GM04504 (cell line): ENCODE data around the gene CIZ1.

Source experiments
- DNase-seq: peaks from one replicate; pipeline ENCODE4 v3.0.0-alpha.2; 2012; ENCODE audit warnings: low read depth

The CIZ1 gene

DNA sequence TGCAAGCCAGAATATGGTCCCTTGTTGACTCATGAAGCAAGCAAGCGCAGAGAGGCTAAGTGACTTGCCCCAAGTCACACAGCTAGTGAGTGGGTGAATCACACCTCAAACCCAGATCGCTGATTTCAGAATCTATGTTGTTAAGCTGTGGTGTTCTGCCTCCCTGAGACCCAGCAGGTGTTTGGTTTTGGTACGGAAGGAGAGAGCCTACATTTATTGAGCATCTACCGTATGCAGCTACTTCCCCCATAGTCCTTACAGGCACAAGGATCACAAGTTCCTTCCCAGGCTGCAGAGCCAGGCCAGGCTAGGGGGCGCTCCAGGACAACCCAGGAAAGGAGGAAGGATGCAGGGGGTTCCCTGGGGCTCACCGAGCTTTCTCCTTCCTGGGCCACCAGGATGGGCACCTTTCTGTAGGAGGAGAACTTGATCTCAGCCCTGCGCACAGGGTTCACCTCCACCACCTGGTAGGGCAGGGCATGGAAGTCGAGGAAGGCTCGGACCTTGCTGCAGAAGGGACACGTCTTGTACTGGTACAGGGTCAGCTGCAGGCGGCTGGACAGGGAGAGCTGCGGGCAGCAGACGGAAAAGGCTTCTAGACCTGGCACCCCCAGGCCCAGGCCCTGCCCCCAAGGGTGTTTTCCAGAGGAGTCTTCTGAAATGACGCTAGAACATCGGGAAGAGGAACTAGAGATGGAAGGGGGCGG, 66.3 kb downstream of the CIZ1 start:
- DNase-seq: no peak

DNA sequence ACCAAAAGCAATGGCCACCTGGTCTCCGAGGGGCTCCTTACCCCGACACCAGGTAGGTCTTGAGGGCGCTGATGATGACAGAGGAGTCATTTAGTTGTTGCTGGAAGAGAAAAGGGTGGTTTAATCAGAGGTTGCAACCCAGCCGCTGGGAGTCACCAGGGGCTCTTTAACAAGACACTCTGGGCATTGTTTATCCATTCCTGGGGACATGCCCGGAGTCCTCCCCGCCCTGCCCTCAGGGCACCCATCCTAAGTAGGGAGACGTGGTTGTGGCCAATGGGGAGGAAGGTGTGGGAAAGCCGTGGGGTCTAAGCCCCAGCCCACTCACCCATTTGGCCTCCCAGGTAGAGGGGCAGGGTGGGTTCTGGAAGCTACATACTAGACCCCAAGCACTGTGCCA, 66.9 kb downstream of the CIZ1 start:
- no peak for DNase-seq

- no peak for DNase-seq
These were observed 67.8 kb downstream of the CIZ1 start for GRCh38 chr9:128123451-128124080.

- no peak for DNase-seq
These were observed 68.6 kb downstream of the CIZ1 start for GRCh38 chr9:128122809-128123175.

DNA sequence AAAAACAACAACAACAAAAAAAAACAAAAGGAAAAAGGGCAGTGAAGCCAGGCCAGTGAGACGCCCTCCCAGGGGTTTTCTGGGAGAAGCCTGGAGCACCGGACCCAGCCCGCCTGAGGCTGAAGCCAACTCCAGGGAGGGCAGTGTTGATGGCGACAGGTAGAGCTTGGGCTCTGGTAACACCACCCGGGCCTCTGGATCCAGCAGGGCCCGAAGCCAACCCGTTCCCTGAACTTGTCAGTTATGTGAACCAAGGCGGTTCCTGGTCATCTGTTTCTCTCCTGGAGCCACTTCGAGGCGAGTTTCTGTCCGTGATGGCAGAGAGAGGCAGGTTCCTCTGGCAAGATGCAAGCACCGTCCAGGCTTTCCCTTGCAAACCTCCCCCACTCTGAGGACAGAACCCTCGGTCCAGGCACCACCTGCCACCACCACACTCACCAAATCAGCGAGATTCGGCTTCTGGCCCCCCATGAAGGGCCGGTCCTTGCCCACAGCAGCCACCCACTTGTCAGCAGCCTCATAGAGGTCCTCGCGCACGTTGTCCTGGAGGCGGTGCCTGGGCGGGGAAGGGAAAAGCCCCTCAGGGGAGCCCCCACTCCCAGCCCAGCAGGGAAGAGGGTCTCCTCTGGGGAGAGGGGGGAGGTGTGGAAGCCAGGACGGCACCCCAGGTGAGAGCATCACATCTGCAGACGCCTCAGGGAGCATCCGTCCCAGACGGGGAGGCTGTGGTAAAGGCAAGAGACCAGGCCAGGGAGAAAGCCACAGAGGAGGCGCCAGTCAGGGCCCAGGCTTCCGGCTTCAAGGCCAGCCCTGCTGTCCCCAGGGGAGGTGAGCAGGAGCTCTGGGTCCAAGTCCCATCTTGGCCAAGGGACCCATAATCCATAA, 69.2 kb downstream of the CIZ1 start:
- DNase-seq: no peak

- DNase-seq: no peak
These were observed 69.9 kb downstream of the CIZ1 start for GRCh38 chr9:128121466-128121810.

DNA sequence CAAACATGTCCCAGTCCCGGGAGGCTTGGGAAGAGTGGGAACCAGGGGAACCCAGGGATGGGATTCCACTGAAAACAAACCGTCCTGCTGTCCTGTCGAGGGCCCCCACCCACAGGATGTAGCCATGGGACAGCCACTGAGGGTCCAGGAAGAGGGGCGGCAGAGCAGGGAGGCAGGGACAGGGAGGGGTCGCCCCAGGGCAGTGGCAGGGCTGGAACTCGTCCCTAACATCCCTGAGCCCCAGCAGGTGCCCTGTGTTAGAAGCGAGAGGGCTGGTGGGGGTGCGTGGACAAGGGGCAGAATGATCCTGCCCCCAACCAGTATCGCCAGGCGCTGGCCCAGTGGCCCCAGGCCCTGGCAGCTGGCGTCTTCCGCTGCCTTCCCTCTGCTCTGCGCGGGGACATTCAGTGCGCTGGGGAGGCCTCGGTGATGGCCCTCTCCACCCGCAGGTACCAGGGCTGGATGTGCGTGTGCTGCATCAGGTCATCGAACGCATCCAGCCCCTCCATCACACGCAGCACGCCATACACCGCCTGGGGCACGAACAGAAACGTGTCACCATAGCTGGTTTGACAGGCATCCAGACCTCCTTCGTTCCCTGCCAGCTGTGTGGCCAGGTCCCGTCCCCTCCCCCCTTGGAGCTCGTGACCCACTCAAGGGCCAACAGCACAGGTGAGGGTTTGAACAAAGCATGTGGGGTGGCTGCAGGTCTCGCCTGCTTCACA, 70.5 kb downstream of the CIZ1 start:
- DNase-seq: no peak

DNA sequence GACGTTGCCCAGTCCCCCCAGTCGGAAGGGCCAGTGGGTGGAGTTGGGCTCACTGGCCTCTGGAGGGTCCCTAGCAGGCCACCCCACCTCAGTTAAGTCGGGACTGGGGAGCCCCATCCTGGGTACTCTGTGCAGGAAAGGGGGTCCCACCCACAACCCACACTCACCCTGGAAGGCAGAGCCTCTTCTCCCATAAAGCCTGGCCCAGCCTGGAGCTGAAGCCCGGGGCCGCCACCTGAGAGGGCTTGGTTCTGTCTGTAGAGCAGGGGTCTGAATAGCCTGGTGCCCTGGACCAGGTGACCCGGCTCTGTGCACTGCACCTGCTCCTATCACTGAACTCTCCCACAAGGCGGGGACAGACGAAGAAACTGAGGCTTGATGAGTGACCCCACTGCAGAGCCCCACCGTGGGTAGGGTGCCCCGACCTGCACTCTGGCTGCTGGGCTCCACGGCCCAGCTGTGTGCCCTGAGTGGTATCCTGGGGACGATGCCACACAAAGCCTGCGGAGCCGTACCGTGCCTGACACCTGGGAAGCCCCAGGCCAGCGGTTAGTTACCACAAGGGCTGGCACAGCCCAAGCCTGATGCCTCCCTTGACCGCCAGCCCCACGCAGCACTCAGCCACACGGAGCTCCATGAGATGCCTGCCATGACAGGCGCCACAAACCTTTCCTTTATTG, 71.2 kb downstream of the CIZ1 start:
- DNase-seq: no peak

DNA sequence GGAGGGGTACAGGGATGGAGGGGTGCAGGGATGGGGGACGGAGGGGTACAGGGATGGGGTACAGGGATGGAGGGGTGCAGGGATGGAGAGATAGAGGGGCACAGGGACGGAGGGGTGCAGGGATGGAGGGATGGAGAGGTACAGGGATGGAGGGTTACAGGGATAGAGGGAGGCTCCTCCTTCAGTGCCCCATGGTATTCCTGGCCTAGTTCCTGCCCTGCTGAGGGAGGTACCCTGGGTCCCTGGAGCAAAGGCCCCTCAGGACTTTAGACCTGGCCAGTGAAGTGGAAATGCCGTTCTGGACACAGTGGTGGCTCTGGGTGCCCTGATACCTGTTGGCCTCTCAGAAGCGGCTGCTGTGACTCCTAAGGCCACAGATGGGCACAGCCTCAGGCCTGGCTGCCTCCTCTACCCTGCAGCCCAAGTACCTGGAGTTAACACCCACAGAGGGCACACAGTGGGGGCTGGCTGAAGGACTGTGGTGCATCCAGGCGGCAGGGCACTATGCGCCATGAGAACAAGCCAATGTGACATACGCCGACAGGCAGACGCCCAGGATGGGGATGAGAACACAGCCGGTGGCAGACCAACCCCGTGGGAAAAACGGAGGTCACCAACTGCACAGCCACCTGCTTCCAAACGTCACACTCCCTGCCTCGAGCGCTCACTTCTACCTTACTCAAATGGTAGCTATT, 72.3 kb downstream of the CIZ1 start:
- DNase-seq: no peak

DNA sequence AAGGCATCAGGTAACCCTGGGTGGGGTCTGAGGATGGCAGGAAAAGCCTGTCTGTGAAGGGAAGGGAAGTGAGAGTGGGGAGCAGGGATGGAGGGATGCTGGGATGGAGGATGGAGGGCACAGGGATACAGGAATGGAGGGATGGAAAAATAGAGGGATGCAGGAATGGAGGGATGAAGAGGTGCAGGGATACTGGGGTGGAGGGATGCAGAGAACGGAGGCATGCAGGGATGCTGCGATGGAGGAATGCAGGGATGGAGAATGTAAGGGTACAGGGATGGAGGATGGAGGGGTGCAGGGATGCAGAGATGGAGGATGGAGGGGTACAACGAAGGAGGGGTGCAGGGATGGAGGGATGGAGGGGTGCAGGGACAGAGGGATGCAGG, 72.9 kb downstream of the CIZ1 start:
- no peak for DNase-seq

- peak; percentile 59 for DNase-seq
These were observed 73.5 kb downstream of the CIZ1 start for GRCh38 chr9:128117613-128118471.

GRCh38 chr9:128116104-128117083, 75.0 kb downstream of the CIZ1 start:
- DNase-seq: no peak
